HFFc6 (cell line): ENCODE data around the gene USP24. TPM values are rescaled to one million over a fixed set of nuclear protein-coding genes. Genes with fewer than 3 reads are reported as not detected.

Experiments
- DNase-seq: peaks from one replicate; pipeline ENCODE4 v3.0.0-alpha.2; 2018
- H3K27ac Mint-ChIP-seq: 2 replicates; pipeline ENCODE4 v1.8.0; 2020; ENCODE audit warnings: mild to moderate bottlenecking, mixed read lengths
- H3K27me3 Mint-ChIP-seq: 2 replicates; pipeline ENCODE4 v1.8.0; 2021; ENCODE audit warnings: mild to moderate bottlenecking, moderate library complexity, mixed read lengths; ENCODE audit not compliant: insufficient read depth
- H3K36me3 Mint-ChIP-seq: 2 replicates; pipeline ENCODE4 v1.8.0; 2021; ENCODE audit warnings: low read depth, mixed read lengths
- H3K4me1 Mint-ChIP-seq: 2 replicates; pipeline ENCODE4 v1.8.0; 2020; ENCODE audit warnings: low read depth, mixed read lengths
- H3K4me3 Mint-ChIP-seq: 2 replicates; pipeline ENCODE4 v1.8.0; 2020; ENCODE audit warnings: mild to moderate bottlenecking, moderate library complexity, mixed read lengths
- H3K9me3 Mint-ChIP-seq: 2 replicates; pipeline ENCODE4 v1.8.0; 2020; ENCODE audit warnings: mild to moderate bottlenecking, mixed read lengths
- CTCF ChIP-seq: fragments of 200-600 bp; sonication (generic); IDR thresholded peaks from 2 replicates; pipeline ENCODE4 v1.5.0; 2021; ENCODE audit warnings: antibody characterized with exemption, mild to moderate bottlenecking
- total RNA-seq, 6 experiments: library from RNA; stranded (reverse); fragmentation: NEBNext Ultra II Directional; extraction: Animal tissue kit (Norgen Biotek cat#: 25700); gene quantifications; 2 replicates in 1 of 6; 3 replicates in 5 of 6; pipeline ENCODE4 v1.2.3, GENCODE V29; 2021

USP24 gene
- total RNA-seq, 6 experiments from 2014 or later = 22.5 to 27.8 (median 25.0) TPM

GRCh38 chr1:55252942-55253589 is 37.9 kb upstream of the USP24 start:
- H3K36me3 Mint-ChIP-seq = no peaks in the 10 kb centered on the region; the same call in 1 of the 2 replicates
- H3K27ac Mint-ChIP-seq = no peak overlapping the region
- no peak overlapping the region for H3K4me3 Mint-ChIP-seq
- no peak for DNase-seq
- peaks cover 10% of the 10 kb centered on the region for H3K27me3 Mint-ChIP-seq
- H3K4me1 Mint-ChIP-seq = 0 out of 2 replicates have a peak, but pooled peaks cover under 1% of the 10 kb centered on the region
- no peak for TF ChIP-seq CTCF
- no peaks in the 10 kb centered on the region for H3K9me3 Mint-ChIP-seq

DNA sequence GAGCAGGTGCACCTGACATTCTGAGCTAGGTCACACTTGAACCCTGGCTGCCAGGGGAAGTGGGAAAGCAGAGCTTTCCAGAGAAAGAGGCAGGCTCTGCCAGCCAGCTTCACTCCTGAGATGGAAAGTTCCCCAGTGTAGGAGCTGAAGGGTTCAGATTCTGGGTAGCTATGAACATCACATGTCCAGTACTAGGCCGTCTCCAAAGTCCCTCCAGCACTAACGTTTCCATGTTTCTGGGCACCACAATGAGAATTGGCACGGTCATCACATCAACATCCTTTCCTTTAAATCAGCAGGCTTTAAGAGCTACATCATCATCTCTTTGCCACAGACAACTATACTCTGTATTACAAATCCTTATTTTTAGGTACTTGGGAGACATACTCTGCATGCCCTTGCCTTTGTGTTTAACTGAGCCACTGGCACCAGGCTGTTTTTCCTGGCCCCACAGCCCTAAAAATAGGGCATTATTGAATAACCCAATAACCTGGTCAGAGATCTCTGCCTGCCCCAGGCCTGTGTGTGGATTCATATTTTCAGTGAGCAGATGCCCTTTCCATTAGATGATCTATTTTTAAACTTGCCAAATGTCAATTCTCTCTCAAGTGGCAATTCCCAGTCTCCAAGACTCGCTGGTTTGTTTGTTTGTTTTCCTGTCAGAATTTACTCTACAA is 35.4 kb upstream of the USP24 start:
- peaks cover 7% of the 10 kb centered on the region for H3K27me3 Mint-ChIP-seq
- H3K27ac Mint-ChIP-seq = no peak overlapping the region
- TF ChIP-seq CTCF = no peak
- peaks cover 11% of the 10 kb centered on the region for H3K4me1 Mint-ChIP-seq
- peak; percentile 5 for DNase-seq
- H3K36me3 Mint-ChIP-seq = no peaks in the 10 kb centered on the region; the same call in 1 of the 2 replicates
- no peak overlapping the region for H3K4me3 Mint-ChIP-seq
- no peaks in the 10 kb centered on the region for H3K9me3 Mint-ChIP-seq

DNA sequence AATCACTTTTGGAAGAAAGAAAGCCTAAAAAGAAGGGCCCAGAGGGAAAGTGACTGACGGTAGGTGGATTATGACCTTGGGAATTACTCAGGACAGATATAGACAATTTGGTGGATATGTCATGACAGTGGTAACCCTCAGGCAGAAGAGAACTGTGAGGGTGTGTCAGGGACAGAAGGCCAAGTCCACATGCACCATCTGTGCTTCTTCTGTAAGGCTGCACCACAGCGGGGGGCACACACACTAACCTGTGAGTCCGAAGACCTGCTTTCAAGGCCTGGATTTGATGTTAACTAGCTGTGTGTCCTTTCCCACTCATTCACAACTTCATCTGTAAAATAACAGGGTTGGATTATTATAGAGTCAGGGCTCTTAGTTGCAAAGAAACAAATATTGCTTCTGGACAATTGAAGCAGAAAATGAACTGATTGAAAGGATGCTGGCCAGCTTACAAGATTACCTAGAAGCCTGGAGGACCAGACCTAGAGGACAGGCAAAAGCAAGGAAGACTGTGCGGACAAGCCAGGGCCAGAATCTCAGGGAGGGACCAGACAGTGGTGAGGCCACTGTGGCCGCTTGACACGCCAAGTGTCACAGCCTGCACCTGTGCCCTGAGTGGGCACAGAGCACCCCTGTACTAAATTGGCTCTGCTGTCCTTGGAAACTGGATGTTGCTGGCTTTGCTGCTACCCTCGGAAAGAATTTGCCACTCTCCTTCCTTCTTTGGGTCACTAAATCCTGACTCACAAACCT is 34.7 kb upstream of the USP24 start:
- no peak for TF ChIP-seq CTCF
- no peaks in the 10 kb centered on the region for H3K9me3 Mint-ChIP-seq

GRCh38 chr1:55246896-55247295 is 31.7 kb upstream of the USP24 start:
- H3K4me1 Mint-ChIP-seq = peaks cover 27% of the 10 kb centered on the region
- H3K27ac Mint-ChIP-seq = no peak overlapping the region
- DNase-seq = peak; percentile 7
- TF ChIP-seq CTCF = no peak
- no peaks in the 10 kb centered on the region; the same call in 1 of the 2 replicates for H3K36me3 Mint-ChIP-seq
- H3K4me3 Mint-ChIP-seq = no peak overlapping the region
- peaks cover 14% of the 10 kb centered on the region for H3K27me3 Mint-ChIP-seq
- no peaks in the 10 kb centered on the region for H3K9me3 Mint-ChIP-seq

More for the DNA sequence above, 34.7 kb upstream of the USP24 start:
- no peak for DNase-seq
- Mint-ChIP-seq H3K27me3 (peaks cover 7% of the 10 kb centered on the region), H3K4me3 (no peak overlapping the region), H3K4me1 (peaks cover 18% of the 10 kb centered on the region), H3K36me3 (no peaks in the 10 kb centered on the region; the same call in 1 of the 2 replicates), H3K27ac (no peak overlapping the region)

DNA sequence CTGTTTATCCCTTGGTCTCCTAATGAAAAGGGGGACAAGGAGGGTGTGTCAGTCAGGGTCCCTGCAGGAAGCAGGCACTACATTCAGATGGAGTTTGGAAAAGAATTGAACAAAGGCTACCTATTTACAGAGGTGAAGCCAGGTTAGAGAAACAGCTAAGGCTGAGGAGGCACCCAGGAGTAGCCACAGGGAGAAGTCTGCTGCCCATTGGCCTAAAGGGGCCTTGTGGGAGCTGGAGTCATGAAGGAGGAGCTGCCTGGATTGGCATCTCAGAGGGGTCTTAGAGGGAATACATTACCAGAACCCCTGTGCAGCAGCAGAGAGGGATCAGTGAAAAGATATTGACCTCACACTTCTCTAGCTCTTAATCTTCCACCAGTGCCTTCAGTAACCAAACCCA is 31.2 kb upstream of the USP24 start:
- H3K4me3 Mint-ChIP-seq = no peak overlapping the region
- no peaks in the 10 kb centered on the region for H3K9me3 Mint-ChIP-seq
- no peak for TF ChIP-seq CTCF
- peaks cover 27% of the 10 kb centered on the region for H3K4me1 Mint-ChIP-seq
- no peak for DNase-seq
- peak overlapping the region; percentile 30; the same call in 1 of the 2 replicates for H3K27ac Mint-ChIP-seq
- H3K27me3 Mint-ChIP-seq = peaks cover 17% of the 10 kb centered on the region
- no peaks in the 10 kb centered on the region; the same call in 1 of the 2 replicates for H3K36me3 Mint-ChIP-seq
